HCEC 1CT (cell line): ENCODE results near the gene PHTF2.

Source experiments
- DNase-seq: peaks from one replicate; pipeline ENCODE4 v3.0.0-alpha.2; 2017

Gene PHTF2

DNA sequence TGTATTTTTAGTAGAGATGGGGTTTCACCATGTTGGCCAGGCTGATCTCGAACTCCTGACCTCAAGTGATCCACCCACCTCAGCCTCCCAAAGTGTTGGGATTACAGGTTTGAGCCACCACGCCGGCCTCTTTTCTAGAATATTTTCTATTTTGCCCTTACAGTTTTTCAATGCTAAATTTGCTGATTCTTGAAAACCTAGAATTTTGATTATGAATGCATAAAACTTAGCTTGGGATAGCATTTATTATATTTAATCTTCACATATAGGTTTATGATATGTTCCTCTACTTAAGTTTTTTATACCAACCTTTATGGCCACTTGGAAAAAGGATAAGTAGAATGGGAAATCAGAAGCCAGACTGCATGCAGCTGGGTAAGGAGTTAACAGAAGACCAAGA is 2.5 kb upstream of the PHTF2 start:
- no peak for DNase-seq

DNA sequence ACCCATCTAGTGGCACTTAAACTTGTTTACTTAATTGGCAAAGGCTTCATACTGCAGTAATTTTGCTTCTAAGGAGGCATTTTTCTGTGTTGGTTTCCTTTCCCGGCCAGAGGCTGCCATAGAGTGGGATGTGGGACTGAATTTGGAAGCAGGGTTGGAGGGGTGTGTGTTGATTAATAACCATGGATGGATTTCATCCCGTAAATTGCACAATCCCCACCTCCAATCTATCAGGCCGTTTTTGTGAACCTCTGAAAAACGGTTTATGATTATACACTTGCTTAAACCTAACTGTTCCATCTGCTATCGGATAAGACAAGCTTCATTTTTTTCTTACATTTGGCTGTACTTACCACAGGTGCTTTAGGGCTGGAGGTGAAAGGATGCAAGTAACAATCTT is 1.6 kb upstream of the PHTF2 start:
- DNase-seq: no peak

DNA sequence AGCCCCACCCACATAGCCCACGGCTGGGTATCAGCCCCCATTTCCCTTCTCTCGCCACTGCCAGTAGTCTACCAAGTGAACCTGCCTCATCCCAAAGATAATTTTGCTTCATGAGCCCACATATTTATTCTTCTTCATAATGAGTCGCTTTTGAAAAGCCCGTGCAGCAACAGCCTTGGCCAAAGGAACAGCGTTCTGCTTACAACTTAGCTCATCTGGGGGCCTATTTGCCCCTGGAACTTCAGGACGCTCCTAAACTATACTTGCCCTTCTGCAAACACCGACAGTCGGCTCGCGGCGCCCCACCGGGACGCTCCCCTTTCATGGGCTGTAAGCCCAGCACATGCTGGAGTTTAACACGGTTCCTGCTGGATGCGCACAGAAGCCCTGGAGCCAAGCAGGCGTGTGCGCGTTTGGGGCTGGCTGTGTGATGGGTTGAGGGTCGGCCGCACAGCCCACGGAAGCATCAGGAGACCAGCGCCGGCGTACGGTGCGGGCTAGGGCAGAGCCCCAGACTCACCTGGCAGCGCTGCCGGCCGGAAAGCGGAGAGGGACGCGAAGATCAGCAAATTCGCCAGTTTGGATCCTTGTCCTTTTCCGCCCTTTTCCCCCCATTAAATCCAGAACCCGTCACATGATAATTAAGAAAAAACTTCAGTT is 709 bp upstream of the PHTF2 start:
- DNase-seq: peak; percentile 32

DNA sequence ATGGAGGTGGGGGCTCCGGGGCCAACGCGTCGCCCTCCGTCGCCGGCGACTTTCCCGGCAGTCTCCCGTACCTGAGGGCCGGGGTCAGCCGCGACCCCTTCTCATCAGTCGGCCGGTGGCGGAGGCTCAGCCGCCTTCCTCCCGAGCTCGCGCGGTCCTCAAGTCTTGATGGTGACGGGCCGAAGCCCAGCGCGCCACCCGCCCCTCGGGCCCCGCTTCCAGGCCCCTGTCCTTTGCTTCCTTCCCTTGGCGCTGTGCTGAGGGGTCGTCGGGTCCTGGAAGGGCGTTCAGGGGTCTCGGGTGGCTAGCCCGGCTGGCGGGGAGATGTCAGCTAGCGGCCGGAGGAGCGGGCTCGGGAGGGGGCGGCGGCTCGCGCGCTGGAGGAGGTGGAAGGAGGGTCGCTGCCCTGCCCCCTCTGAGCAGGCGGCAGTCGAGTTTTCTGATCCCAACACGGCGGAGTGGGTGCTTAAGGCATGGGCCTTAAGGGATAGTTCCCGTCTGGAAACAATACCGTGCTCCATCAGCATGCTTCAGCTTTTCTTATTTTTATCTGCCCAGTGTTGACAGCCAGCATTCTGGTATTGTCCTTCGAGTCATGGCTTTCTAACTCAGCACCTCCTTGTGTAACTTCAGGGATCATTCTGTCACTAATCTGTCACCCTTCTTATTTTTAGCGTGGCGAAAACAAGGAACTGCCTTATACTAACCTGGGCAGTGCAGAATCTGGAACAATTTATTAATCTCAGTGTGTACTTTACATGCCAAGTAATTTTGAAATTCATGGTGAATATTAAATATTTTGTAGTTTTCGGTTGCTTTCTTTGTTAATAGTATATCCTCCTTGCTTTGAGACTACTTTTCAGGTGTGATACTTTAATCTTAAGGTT is 748 bp downstream of the PHTF2 start:
- peak; percentile 20 for DNase-seq

DNA sequence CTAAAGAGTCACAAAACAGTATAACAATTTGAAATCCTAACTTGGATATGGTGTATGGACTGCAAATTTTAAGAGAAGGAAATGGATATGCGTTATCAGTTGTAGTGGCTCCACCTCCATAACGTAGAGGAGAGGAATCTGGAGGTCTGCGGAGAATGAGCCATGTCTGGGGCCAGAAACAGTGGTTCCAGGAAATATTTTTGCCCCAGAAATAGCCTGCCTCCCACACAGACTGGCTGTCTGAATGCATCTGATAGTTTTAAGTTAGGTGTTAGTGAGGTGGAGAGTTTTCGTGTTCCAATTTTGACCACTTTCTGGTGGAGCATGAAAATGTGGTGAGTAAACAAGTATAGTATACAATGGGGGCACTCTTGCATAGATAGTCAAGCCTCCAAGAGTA is 1.6 kb downstream of the PHTF2 start:
- DNase-seq: no peak

DNA sequence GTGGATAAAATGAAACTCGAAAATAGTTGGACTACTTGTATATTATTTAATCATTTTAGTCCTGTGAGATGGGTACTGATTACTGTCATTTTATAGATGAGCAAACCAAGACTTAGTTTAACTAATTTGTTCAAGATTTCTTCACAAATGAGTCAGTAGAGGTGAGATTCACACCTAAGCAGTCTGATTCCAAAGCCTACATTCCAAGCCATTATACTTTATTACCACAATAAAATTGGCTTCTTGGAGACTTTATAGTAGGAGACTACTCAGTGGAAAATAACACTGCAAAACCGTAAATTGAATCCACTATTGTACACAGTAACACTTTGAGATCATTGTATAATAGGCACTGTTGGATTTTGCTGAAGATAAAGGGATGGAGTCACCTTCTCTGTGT is 2.2 kb downstream of the PHTF2 start:
- no peak for DNase-seq

DNA sequence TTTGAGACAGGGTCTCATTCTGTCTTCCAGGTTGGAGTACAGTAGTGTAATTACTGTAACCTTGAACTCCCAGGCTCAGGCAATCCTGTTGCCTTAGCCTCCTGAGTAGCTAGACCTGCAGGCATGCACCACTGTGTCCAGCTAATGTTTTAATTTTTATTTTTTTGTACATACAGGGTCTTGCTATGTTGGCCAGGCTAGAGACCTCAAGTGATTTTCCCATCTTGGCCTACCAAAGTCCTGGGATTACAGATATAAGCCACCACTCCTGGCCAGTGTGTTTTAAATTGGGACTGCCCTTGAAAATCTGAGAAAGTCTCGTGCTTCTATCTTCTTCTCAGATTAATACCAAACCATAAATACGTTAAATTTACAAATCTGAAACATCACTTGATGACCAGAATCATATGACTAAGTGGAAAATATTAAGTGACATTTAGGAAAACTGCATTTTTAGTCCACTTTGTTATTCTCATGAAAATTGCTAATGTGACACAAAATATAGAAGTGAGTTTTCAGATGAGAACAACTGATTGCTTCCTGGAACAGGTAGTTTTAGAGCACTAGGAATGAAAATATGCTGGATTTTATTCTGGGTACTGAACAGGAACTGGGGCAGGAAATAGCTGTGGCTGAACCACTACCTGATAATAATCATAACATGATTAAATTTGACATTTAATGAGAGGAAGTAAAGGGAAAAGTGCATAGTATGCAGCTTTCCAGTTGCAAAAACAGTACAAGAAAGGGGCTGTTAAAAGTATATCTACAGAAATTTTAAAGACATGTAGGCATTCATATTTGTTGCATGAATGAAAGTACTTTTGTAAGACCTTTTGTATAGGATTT is 4.2 kb downstream of the PHTF2 start:
- no peak for DNase-seq

DNA sequence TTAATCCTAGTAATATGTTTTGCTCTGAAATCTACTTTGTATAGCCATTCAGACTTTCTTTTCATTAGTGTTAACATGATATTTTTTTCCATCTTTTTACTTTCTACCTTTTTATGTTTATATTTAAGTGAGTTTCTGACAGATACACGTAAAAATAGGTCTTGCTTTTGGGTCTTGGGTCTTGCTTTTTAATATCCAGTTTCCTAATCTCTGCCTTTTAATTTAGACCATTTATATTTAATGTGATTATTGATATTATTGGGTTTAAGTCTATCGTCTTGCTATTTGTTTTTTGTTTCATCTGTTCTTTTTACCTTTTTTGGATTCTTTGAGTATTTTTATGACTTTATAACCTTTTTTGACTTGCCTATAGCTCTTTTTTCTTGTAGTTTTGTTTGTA is 7.9 kb downstream of the PHTF2 start:
- DNase-seq: no peak

DNA sequence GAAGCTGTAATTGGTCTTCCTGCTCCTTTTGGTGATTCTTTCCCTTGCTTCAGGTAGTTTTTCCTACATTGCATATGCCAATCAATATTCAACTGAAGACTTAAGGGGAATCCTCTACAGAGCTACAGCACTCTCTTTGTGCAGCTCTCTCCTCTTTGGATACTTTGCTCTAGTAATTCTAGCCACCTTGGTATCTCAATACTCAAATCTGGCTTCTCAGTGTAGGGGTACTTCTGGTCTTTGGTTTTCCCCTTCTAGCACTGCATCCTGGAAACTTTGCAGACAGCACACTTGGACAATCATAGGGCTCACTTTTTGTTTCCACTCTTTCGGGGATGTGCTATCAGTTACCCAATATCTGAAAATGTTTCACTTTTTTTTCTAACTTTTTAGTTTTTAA is 9.9 kb downstream of the PHTF2 start:
- no peak for DNase-seq

DNA sequence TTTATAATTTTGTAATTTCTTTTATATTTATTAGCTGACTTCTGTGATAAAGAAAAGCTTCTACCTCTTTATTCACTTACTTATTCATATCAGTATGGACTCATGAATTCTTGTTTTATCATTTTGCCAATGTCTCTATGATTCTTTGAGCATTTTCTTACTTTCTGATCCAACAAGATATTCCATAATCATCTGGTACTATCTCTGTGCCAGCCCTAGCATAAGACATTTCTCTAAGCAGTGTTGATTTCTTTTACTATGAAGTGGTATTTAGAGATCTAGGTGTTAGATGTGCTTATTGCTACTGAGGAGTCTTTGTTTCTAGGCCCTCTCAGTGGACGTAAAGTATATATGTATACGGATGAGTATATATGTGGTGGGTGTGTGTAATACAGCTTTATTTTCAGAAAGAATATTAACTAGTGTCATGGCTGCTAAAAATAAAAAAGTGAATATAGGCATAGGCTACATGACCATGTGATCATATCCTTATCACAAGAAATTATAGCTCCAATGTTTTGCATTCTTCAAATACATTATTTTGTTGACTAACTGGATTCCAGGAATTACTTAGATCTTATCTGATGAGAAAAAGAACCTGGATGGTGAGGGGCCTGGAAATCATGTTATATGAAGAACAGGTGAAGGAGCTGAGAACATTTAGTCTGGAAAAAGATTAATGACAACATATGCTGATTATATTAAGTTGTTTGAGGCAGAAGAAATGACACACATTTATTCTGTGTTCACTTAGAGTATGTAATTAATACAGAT is 13.1 kb downstream of the PHTF2 start:
- peak; percentile 14 for DNase-seq

DNA sequence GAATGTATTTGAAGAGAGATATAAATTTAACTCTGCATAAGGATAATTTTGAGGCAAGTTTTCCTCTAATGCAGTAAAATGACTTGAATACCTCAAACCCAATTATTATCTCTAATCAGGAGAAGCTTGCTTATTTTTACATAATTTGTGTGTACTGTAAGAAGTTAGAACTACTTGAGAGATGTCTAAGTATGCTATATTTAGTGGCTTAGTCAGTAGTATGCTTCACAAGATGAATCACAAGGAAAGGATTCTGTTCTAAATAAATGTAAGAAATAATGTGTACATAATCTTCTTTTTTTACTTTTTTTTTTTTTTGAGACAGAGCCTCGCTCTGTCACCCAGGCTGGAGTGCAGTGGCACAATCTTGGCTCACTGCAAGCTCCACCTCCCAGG is 13.7 kb downstream of the PHTF2 start:
- peak; percentile 88 for DNase-seq

DNA sequence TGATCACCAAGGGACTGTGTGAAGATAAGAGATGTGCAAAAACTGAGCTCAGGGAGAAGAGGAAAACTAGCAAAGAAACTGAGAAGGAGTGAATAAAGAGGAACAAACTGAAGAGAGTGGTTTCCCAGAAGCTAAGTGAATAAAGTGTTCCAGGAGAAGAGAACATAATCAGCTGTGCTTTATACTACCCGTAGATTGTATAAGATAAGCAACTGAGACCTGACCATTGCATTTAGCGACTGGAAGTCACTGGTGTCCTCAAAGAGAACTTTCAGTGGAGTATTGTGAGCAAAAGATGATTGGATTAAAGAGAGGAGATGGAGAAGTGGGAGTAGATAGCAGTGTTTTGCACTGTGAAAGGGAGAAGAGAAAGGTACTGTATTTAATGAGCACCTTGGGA is 14.6 kb downstream of the PHTF2 start:
- no peak for DNase-seq

DNA sequence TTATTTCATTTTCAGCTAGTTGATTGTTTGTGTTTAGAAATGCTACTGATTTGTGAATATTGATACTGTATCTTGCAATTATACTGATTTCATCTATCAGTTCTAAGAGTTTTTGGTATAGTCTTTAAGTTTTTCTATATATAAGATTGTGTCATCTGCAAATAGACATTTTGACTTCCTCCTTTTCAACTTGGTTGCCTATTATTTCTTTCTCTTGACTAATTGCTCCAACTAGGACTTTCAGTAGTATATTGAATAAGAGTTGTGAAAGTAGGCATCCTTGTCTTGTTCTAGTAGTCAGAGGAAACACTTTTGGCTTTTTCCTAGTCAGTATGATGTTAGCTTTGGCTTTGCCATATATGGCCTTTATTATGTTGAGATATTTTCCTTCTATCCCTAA is 20.4 kb downstream of the PHTF2 start:
- DNase-seq: no peak

DNA sequence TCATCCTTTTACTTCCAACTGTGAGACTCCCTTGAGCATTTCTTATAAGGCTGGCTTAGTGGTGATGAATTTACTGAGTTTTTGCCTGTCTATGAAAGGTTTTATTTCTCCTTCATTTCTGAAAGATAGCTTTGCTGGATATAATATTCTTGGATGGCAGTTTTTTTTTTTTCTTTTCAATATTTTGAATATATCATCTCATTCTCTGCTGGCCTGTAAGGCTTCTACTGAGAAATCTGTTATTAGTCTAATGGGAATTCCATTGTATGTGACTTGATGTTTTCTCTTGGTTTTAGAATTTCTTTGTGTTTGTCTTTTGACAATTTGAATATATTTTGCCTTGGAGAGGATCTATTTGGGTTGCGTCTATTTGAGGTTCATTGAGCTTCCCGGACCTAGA is 22.4 kb downstream of the PHTF2 start:
- no peak for DNase-seq

DNA sequence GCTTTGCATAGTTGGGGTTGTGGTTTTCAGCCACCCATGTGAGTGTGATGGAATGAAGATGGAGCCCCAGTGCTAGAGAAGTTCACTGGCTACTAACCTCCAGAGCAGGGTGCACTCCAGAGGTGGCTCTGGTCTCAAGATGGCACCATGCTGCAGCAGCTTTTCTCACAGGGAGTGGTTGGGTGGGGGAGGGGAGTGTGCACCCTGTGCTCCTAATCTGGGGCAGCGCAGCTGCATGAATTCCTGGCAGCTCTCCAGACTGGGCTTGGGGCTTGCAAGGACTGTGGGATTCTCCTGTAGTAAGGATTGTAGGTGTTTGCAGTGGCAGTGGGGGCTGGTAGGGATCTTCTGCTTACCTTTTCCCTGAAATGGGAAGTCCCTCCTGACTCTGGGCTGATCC is 23.7 kb downstream of the PHTF2 start:
- DNase-seq: no peak

DNA sequence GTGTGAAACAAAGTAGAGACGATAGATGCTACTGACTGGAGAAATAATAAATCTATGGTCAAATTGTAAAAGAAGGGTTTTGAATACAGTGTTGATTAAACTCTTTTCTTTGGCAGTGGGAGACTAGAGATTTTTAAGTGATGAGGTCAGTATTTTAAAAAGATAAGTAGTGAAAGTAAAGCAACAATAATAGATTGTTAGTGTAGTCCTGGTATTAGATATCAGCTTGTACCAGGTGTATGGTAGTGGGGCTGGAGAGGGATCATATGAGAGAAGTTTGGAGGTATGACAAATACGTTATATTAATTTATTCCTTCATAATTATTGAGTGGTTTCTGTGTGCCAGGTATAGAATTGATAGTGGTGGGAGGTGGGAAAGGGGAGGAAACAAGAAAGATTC is 25.2 kb downstream of the PHTF2 start:
- no peak for DNase-seq

DNA sequence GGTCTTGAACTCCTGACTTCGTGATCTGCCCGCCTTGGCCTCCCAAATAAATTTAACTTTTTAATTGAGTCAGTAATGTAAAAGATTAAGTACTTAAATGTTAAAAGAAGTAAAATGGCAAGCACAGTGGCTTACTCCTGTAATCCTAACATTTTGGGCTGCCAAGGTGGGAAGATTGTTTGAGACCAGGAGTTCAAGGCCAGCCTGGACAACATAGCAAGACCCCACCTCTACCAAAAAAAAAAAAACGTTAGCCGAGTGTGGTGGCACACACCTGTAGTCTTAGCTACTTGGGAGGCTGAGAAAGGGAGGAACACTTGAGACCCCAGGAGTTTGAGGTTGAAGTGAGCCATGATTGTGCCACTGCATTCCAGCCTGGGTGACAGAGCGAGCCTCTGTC is 26.1 kb downstream of the PHTF2 start:
- no peak for DNase-seq

DNA sequence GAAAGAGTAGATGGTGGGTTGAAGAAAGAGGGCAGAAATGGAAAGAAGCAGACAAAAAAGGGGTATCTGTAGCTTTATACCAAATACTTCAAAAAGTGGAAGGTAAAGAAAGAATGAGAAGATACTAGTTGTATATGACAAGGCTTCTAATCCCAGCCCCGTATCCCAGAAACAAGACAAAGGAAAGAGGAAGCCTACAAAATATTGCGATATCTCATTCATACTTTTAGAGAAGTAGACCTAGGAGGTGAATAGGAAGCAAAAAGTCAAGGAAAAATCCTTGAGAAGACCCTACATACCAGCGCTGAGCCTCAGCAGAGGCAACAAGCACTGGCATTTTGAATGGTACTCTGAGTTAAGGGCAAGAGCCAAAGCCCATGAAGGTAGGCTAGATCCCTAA is 26.6 kb downstream of the PHTF2 start:
- no peak for DNase-seq

DNA sequence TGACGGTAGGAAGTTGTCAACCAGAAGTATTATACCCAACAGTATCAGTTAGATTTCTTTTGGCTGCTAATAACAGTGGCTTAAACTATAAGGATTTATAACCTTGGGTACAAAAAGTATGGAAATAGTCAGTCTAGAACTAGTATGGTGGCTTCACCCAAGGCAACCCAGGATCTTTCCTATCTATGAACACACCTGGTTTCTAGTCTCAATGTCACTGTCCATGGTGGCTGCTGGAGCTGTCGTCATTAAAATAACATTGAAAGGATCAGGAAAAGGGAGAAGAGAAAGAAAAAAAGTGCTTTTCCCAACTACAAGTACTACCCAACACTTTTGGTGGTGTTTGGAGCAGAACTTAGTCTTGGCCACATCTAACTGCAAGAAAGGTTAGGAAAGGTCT is 27.7 kb downstream of the PHTF2 start:
- no peak for DNase-seq

DNA sequence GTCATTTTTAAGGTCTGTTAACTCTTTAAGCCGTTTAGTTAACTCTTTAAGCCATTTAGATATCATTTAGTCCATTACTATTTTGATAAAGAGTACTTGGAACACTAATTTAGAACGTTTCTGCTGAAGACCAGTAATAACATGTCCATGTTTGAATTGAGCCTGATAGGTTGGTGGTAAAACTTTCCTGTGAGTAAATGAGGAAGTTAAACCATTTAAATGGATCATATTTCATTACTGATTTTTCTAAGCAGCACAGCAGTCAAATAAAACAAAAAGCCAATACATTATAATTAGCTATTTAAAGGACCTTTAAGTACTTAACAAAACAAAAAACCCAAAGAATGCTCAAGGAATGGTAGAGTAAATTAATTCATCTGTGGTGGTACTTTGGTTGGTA is 29.4 kb downstream of the PHTF2 start:
- DNase-seq: no peak

DNA sequence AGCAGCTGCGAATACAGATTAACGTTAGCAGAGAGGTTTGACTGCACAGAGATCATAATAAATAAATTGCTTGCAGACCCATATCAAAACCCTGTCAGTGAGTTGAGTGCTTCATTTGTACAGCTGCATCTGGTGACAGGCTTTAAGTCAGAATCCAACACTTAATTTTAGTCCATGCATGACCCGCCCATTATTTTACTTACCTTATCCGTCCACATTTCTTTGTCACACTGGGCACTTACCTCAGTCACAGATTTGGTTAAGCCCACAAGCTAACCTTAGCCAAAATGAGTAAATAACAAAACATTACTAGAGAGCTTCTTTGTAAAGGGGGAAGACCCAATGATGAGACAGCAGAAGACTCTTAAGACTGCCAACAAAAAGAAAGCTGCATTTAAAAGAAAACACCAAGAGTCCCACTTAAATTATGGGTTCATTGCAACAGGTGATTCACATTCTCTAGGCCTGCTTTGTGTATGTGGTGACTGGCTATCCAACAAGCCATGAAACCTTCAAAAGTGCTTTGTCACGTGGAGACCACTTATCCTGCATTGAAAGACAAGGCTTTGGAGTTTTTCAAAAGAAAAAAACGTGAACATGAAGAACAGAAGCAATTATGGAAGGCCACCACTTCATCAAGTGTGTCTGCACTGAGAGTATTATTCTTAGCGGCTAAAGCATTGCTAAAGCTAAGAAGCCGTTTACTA is 32.2 kb downstream of the PHTF2 start:
- no peak for DNase-seq

DNA sequence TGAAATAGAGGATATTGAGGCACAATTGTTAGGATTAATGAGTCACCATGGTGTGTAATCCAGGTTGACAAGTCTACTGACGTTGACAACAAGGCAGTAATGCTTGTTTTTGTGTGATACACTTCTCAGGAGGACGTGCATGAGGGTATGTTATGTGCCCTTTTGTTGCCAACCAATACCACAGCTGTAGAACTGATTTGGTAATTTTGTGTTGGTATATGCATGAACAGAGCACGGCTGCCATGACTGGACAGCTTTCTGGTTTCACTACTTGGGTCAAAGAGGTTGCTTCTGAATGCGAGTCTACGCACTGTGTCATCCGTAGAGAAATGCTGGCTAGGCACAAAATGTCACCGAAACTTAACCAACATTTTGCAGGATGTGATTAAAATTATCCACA is 32.9 kb downstream of the PHTF2 start:
- DNase-seq: no peak
